H1 (cell line): ENCODE results near the gene NPIPA1. TPM values are rescaled to one million over a fixed set of nuclear protein-coding genes. Genes with fewer than 3 reads are reported as not detected.
"Not testable (repeated sequence)": the region's sequence is repeated elsewhere in the genome, so short reads cannot be mapped to it uniquely, and the experiment has no call there.

Source experiments
- CTCF ChIA-PET: fragments of 300-600 bp; sonication (Branson Sonifier 250); formaldehyde crosslinking; loops from one replicate; lab custom pipeline; 2021; ENCODE audit not compliant: partially characterized antibody; lab: Charles Lee
- POLR2A ChIA-PET: fragments of 300-600 bp; sonication (Branson Sonifier 250); formaldehyde crosslinking; loops from one replicate; lab custom pipeline; 2021; ENCODE audit warnings: inconsistent platforms; ENCODE audit not compliant: partially characterized antibody; lab: Charles Lee
- DNase-seq, 2 experiments: peaks; one replicate each; pipeline versions ENCODE4 v3.0.0 to v3.0.0-alpha.2; 2010 to 2022; ENCODE audit warnings: low spot score in 2 of 2, low read depth in 1 of 2, mixed read lengths in 1 of 2
- FAIRE-seq: peaks from 2 replicates; lab custom pipeline; 2011; peaks lifted over from hg19 to GRCh38; lab: Jason Lieb, UNC
- H2AFZ ChIP-seq: 2 replicates; pipeline ENCODE4 v1.8.1; 2012; ENCODE audit warnings: low read length, inconsistent platforms
- H2AK5ac ChIP-seq: 2 replicates; pipeline ENCODE4 v1.6.1; 2013; ENCODE audit warnings: low read depth, low read length
- H2BK120ac ChIP-seq: replicated peaks from 2 replicates; pipeline ENCODE3; 2013; ENCODE audit warnings: low read depth, low read length, inconsistent platforms
- H2BK12ac ChIP-seq: 2 replicates; pipeline ENCODE4 v1.6.1; 2013; ENCODE audit warnings: low read depth, low read length
- H2BK15ac ChIP-seq: 2 replicates; pipeline ENCODE4 v1.6.1; 2013; ENCODE audit warnings: low read length
- H2BK20ac ChIP-seq: 2 replicates; pipeline ENCODE4 v1.6.1; 2013; ENCODE audit warnings: low read length
- H2BK5ac ChIP-seq: 2 replicates; pipeline ENCODE4 v1.6.1; 2013; ENCODE audit warnings: low read depth, low read length
- H3K14ac ChIP-seq: 2 replicates; pipeline ENCODE4 v1.6.1; 2013; ENCODE audit warnings: inconsistent platforms; ENCODE audit not compliant: insufficient read length
- H3K18ac ChIP-seq: 2 replicates; pipeline ENCODE4 v1.6.1; 2013; ENCODE audit warnings: low read length; ENCODE audit errors: extremely low read depth
- H3K23ac ChIP-seq: 2 replicates; pipeline ENCODE4 v1.6.1; 2013; ENCODE audit warnings: inconsistent platforms; ENCODE audit not compliant: insufficient read length
- H3K23me2 ChIP-seq: 2 replicates; pipeline ENCODE4 v1.6.1; 2013; ENCODE audit warnings: low read depth, low read length
- H3K27ac ChIP-seq: 2 replicates; pipeline ENCODE4 v1.6.1; 2011; ENCODE audit warnings: low read depth, low read length, inconsistent platforms
- H3K27me3 ChIP-seq, 4 experiments: replicated peaks in 1 of 4; 1 replicate in 1 of 4; 2 replicates in 3 of 4; pipeline versions ENCODE4 v1.6.1 to v1.8.1; 2011 to 2013; ENCODE audit warnings: low read length in 3 of 4, mild to moderate bottlenecking in 3 of 4, inconsistent platforms in 2 of 4, mixed read lengths in 2 of 4, moderate library complexity in 1 of 4; ENCODE audit not compliant: control insufficient read depth in 3 of 4, insufficient read depth in 3 of 4; ENCODE audit errors: extremely low read depth in 1 of 4
- H3K36me3 ChIP-seq, 4 experiments: 2 replicates each; pipeline versions ENCODE4 v1.6.1 to v1.8.1; 2011 to 2013; ENCODE audit warnings: mild to moderate bottlenecking in 4 of 4, low read length in 3 of 4, moderate library complexity in 2 of 4, control low read depth in 1 of 4, inconsistent platforms in 1 of 4; ENCODE audit not compliant: insufficient read depth in 4 of 4, control insufficient read depth in 2 of 4
- H3K4ac ChIP-seq: replicated peaks from 2 replicates; pipeline ENCODE3; 2013; ENCODE audit warnings: low read length, low read depth, mixed read lengths, inconsistent platforms; ENCODE audit not compliant: insufficient read length
- H3K4me1 ChIP-seq, 4 experiments: replicated peaks in 1 of 4; 1 replicate in 1 of 4; 2 replicates in 3 of 4; pipeline versions ENCODE4 v1.6.1 to v1.8.1; 2011 to 2013; ENCODE audit warnings: low read length in 3 of 4, inconsistent platforms in 2 of 4, mixed read lengths in 1 of 4; ENCODE audit not compliant: insufficient read depth in 4 of 4, control insufficient read depth in 3 of 4
- H3K4me2 ChIP-seq, 2 experiments: 2 replicates each; pipeline versions ENCODE4 v1.6.1 to v1.8.1; 2011 to 2013; ENCODE audit warnings: low read depth in 2 of 2, low read length in 2 of 2, control low read depth in 1 of 2, inconsistent platforms in 1 of 2, mild to moderate bottlenecking in 1 of 2; ENCODE audit not compliant: insufficient read depth in 1 of 2
- H3K4me3 ChIP-seq, 4 experiments: fragments of 200-600, 300-600 bp in 1 of 4; sonication (generic), shearing (Covaris generic), sonication (Bioruptor Twin) in 1 of 4; 2 replicates each; pipeline versions ENCODE4 v1.5.1 to v1.8.1; 2011 to 2016; ENCODE audit warnings: low read length in 4 of 4, low read depth in 3 of 4, control low read depth in 2 of 4, inconsistent platforms in 2 of 4, mild to moderate bottlenecking in 2 of 4, mixed read lengths in 1 of 4, moderate library complexity in 1 of 4; ENCODE audit not compliant: insufficient read depth in 2 of 4; ENCODE audit errors: extremely low read depth in 1 of 4
- H3K56ac ChIP-seq: replicated peaks from 2 replicates; pipeline ENCODE3; 2013; ENCODE audit warnings: low read depth, mild to moderate bottlenecking, mixed read lengths, low read length, inconsistent platforms; ENCODE audit not compliant: insufficient read length
- H3K79me1 ChIP-seq: 2 replicates; pipeline ENCODE4 v1.6.1; 2013; ENCODE audit warnings: low read depth, low read length, control low read depth
- H3K79me2 ChIP-seq, 2 experiments: 2 replicates each; pipeline versions ENCODE4 v1.6.1 to v1.8.1; 2012 to 2013; ENCODE audit warnings: low read length in 2 of 2, mild to moderate bottlenecking in 2 of 2, inconsistent platforms in 1 of 2; ENCODE audit not compliant: insufficient read depth in 2 of 2, control insufficient read depth in 1 of 2
- H3K9ac ChIP-seq, 4 experiments: replicated peaks in 1 of 4; 1 replicate in 1 of 4; 2 replicates in 3 of 4; pipeline versions ENCODE4 v1.6.1 to v1.8.1; 2011 to 2013; ENCODE audit warnings: low read depth in 3 of 4, low read length in 3 of 4, control low read depth in 2 of 4, mild to moderate bottlenecking in 2 of 4, moderate library complexity in 2 of 4, inconsistent platforms in 1 of 4; ENCODE audit errors: extremely low read depth in 1 of 4
- H3K9me3 ChIP-seq, 2 experiments: 2 replicates each; pipeline versions ENCODE4 v1.6.1 to v1.8.1; 2012 to 2013; ENCODE audit warnings: mild to moderate bottlenecking in 2 of 2, moderate library complexity in 2 of 2, control low read depth in 1 of 2, inconsistent platforms in 1 of 2, low read depth in 1 of 2, low read length in 1 of 2, mixed read lengths in 1 of 2; ENCODE audit not compliant: insufficient read depth in 2 of 2
- H4K20me1 ChIP-seq, 2 experiments: replicated peaks in 1 of 2; 2 replicates each; pipeline versions ENCODE3 to v1.8.1; 2011 to 2013; ENCODE audit warnings: inconsistent platforms in 2 of 2, low read length in 2 of 2, mild to moderate bottlenecking in 1 of 2; ENCODE audit not compliant: insufficient read depth in 2 of 2, control insufficient read depth in 1 of 2
- H4K5ac ChIP-seq: 2 replicates; pipeline ENCODE4 v1.6.1; 2013; ENCODE audit warnings: low read length, low read depth, mixed read lengths, inconsistent platforms; ENCODE audit not compliant: insufficient read length
- H4K8ac ChIP-seq: 2 replicates; pipeline ENCODE4 v1.8.0; 2013; ENCODE audit warnings: mild to moderate bottlenecking, moderate library complexity, low read length, inconsistent platforms; ENCODE audit not compliant: insufficient read depth; ENCODE audit errors: extremely low read depth
- H4K91ac ChIP-seq: replicated peaks from 2 replicates; pipeline ENCODE3; 2013; ENCODE audit warnings: low read length, mixed read lengths, inconsistent platforms; ENCODE audit not compliant: insufficient read length
- WGBS, 2 experiments: shearing (Covaris generic) in 1 of 2; methylation state at CpG; one replicate each; pipeline versions ENCODE4 v1.1.6 to v1.1.7; 2013 to 2015; ENCODE audit warnings: low lambda C conversion rate in 2 of 2, mixed read lengths in 2 of 2, inconsistent platforms in 1 of 2, low coverage in 1 of 2, missing lambda C conversion rate in 1 of 2; ENCODE audit not compliant: insufficient replicate concordance in 2 of 2, insufficient coverage in 1 of 2, insufficient read length in 1 of 2; ENCODE audit errors: extremely low coverage in 1 of 2, missing lambda C conversion rate in 1 of 2; 5-methylcytosine and 5-hydroxymethylcytosine counted together
- polyA plus RNA-seq, 7 experiments: library from polyadenylated mRNA; depleted of rRNA in 3 of 7; stranded (reverse) in 5 of 7; unstranded in 2 of 7; fragments of >200 nt in 5 of 7; fragments of 200-250 nt in 2 of 7; gene quantifications; 1 replicate in 5 of 7; 2 replicates in 1 of 7; 4 replicates in 1 of 7; pipeline versions ENCODE4 v1.2.1 to v1.2.3, GENCODE V29; 2011 to 2013; ENCODE audit warnings: missing spikeins in 2 of 7, mixed read lengths in 2 of 7
- total RNA-seq: library from RNA; stranded (reverse); fragmentation: NEBNext Ultra II Directional; extraction: Animal tissue kit (Norgen Biotek cat#: 25700); gene quantifications from 2 replicates; pipeline ENCODE4 v1.2.1, GENCODE V29; 2021

The NPIPA1 gene
- total and polyA plus RNA-seq, 2 of the 8 experiments (the other 6 are each of a cell fraction or from before 2014, with no cell fraction given), result 60.0 to 97.8 TPM

- H3K18ac ChIP-seq, H3K9ac ChIP-seq, H2BK5ac ChIP-seq, H3K23me2 ChIP-seq, H3K79me1 ChIP-seq, H3K36me3 ChIP-seq, H2AK5ac ChIP-seq, H2BK15ac ChIP-seq, H3K4me2 ChIP-seq, H2BK120ac ChIP-seq, H4K8ac ChIP-seq, H3K9me3 ChIP-seq, H3K27ac ChIP-seq, FAIRE-seq, H3K23ac ChIP-seq, H4K20me1 ChIP-seq, POLR2A ChIA-PET, H2BK12ac ChIP-seq, H3K4me1 ChIP-seq, DNase-seq, H3K4me3 ChIP-seq, H2BK20ac ChIP-seq, H3K56ac ChIP-seq, H3K4ac ChIP-seq, H3K14ac ChIP-seq, H4K91ac ChIP-seq, H3K27me3 ChIP-seq, H2AFZ ChIP-seq, H4K5ac ChIP-seq: not testable (repeated sequence)
- 95% methylated on average over 25 of the region's 25 CpGs; no CpG with 5 or more reads in 1 of the 2 experiments for WGBS, 2 experiments
- H3K79me2 ChIP-seq, result peaks cover 0 to 39% of the 10 kb centered on the region in 2 experiments; a peak in 3 of 4 replicates
- CTCF ChIA-PET, result interaction anchor here (0.6 kb wide), 1 partner anchor 46 kb away, joined by 3 read pairs; no protein-coding TSS in a partner anchor
Measured at GRCh38 chr16:14988661-14989191, 51.5 kb downstream of the NPIPA1 start.
